HL-60 (cell line): ENCODE data around the gene SHANK2.

ENCODE experiments used
- CTCF ChIP-seq: IDR thresholded peaks from one replicate; pipeline ENCODE4 v1.5.1; 2011; ENCODE audit warnings: low read length, control low read depth, inconsistent platforms; ENCODE audit not compliant: insufficient read depth
- POLR2AphosphoS5 ChIP-seq: IDR thresholded peaks from 2 replicates; pipeline ENCODE4 v1.6.1; 2012; ENCODE audit warnings: low read depth

- TF ChIP-seq CTCF, result no peak
- TF ChIP-seq POLR2AphosphoS5, result no peak
These were observed 20.0 kb downstream of the SHANK2 start for GRCh38 chr11:71232364-71232763.
